PC-3 (cell line): ENCODE data around the gene ADGRE1.

Experiments
- EZH2 ChIP-seq: fragments of 300-600 bp; sonication (generic); IDR thresholded peaks from one replicate; pipeline ENCODE4 v1.6.1; 2017; ENCODE audit warnings: antibody characterized with exemption, mild to moderate bottlenecking, low read length; ENCODE audit not compliant: unreplicated experiment
- EZH2phosphoT487 ChIP-seq: fragments of 300-600 bp; sonication (generic); IDR thresholded peaks from 2 replicates; pipeline ENCODE4 v1.6.1; 2018; ENCODE audit warnings: mild to moderate bottlenecking, antibody characterized with exemption, low read length, borderline replicate concordance
- TF ChIP-seq, protein P1 (sequence below): fragments of 300-600 bp; sonication (generic); conservative IDR thresholded peaks from 2 replicates; pipeline ENCODE4 v1.5.1; 2017; ENCODE audit warnings: antibody characterized with exemption, low read depth, mild to moderate bottlenecking, low read length

- TF ChIP-seq, protein P1, sequence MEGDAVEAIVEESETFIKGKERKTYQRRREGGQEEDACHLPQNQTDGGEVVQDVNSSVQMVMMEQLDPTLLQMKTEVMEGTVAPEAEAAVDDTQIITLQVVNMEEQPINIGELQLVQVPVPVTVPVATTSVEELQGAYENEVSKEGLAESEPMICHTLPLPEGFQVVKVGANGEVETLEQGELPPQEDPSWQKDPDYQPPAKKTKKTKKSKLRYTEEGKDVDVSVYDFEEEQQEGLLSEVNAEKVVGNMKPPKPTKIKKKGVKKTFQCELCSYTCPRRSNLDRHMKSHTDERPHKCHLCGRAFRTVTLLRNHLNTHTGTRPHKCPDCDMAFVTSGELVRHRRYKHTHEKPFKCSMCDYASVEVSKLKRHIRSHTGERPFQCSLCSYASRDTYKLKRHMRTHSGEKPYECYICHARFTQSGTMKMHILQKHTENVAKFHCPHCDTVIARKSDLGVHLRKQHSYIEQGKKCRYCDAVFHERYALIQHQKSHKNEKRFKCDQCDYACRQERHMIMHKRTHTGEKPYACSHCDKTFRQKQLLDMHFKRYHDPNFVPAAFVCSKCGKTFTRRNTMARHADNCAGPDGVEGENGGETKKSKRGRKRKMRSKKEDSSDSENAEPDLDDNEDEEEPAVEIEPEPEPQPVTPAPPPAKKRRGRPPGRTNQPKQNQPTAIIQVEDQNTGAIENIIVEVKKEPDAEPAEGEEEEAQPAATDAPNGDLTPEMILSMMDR, result no peak
- TF ChIP-seq EZH2, result no peak
- no peak for TF ChIP-seq EZH2phosphoT487
These were observed 33.5 kb upstream of the ADGRE1 start for GRCh38 chr19:6853868-6854267.
